Astrocyte (in vitro differentiated cells and primary cell): Measurements from ENCODE around the gene IL20RA.

ENCODE experiments used
- CTCF ChIP-seq: IDR thresholded peaks from 2 replicates; pipeline ENCODE4 v1.5.1; 2011; ENCODE audit warnings: low read depth, mild to moderate bottlenecking, inconsistent platforms, low read length, moderate library complexity; ENCODE audit not compliant: insufficient read depth
- EZH2 ChIP-seq: IDR thresholded peaks from 2 replicates; pipeline ENCODE4 v1.6.1; 2012; ENCODE audit warnings: mild to moderate bottlenecking, low read length, inconsistent platforms; ENCODE audit not compliant: insufficient read depth

- TF ChIP-seq CTCF (no peak), EZH2 (no peak)
These were observed 53.1 kb downstream of the IL20RA start for GRCh38 chr6:136991646-136992045.
